ENCODE measurements around the gene ZNF76. TPM values are rescaled to one million over a fixed set of nuclear protein-coding genes. Genes with fewer than 3 reads are reported as not detected.

ZNF76 gene
- total RNA-seq, 1 donor from 2014 or later = 14.8 TPM

DNA sequence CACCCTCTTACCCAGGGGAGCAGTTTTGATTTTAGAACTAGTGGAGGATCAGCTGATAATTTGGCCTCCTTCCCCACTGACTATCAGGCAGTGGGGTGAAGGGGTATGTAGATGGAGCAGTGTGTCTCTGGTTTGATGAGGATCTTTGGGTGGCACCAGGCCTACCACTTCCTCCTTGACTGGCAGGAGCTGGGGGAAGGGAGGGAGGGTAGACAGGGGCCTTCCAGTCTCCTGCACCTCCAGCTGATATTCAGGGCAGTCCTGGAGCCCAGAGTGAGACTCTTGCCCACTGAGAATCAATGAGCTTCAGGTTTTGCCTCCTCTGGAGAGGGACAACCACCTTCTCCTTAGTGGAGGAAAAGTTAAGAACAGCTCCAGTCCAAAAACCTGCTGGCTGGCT is 41.3 kb downstream of the ZNF76 start:
- no peak overlapping the region for H3K4me3 ChIP-seq
- H3K4me1 ChIP-seq = no peaks in the 10 kb centered on the region
- no peak overlapping the region for H2AFZ ChIP-seq (replicated peaks)
- Mint-ChIP-seq H3K9me3 (no peaks in the 10 kb centered on the region), H3K27ac (no peak overlapping the region), H3K4me1 (peaks cover 16% of the 10 kb centered on the region), H3K4me3 (no peak overlapping the region), H3K36me3 (no peaks in the 10 kb centered on the region), H3K27me3 (ENCODE audit: insufficient read depth, low read depth) (peaks cover 2% of the 10 kb centered on the region)
- no peaks in the 10 kb centered on the region for H3K79me2 ChIP-seq (ENCODE audit: low read depth)
- H3K36me3 ChIP-seq = no peaks in the 10 kb centered on the region
- no peaks in the 10 kb centered on the region for H4K20me1 ChIP-seq (ENCODE audit: low read depth)
- H3K4me2 ChIP-seq = no peak overlapping the region
- H3K9me3 ChIP-seq (ENCODE audit: low read depth) = no peaks in the 10 kb centered on the region
- H3K27ac ChIP-seq = no peak overlapping the region
- TF ChIP-seq EZH2phosphoT487 (IDR thresholded peaks at IDR 0.05) (no peak), CTCF (IDR thresholded peaks at IDR 0.05) (no peak), EZH2 (IDR thresholded peaks at IDR 0.05) (no peak)
- H3K27me3 ChIP-seq = no peaks in the 10 kb centered on the region
- DNase-seq (ENCODE audit: low spot score) = no peak
- H3F3A ChIP-seq (ENCODE audit: low read depth) = no peaks in the 10 kb centered on the region
- no peak overlapping the region for H3K9ac ChIP-seq

DNA sequence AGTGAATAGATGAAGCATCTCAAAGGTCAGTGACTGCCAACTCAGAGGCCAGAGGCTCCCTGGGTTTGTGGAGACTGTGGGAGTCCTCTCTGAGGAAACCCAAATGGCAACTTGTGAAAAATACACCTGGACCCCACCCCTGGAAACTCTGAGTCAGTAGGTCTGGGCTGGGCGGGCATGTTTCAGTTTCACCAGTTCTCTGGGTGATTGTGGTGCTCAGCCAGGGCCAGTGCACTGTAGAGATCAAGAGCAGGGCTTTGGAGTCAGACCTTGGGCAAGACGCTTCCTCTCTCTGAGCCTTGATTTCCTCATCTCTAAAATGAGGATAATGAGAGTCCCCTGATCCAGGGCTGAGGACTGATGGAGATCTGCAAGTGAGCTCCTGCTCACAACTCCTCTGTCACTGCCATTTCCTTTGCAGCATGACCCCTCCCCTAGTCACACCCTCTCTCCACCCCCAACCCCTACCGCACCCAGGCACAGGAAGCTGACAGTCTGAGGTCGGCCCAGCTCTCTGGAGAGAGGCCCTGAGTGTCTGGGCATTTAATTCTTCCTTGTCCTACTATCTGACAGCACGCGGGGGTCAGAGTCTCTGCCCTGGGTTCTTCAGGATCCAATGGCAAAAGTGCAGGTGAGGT is 43.2 kb downstream of the ZNF76 start:
- no peak overlapping the region for H3K4me3 ChIP-seq
- TF ChIP-seq EZH2 (IDR thresholded peaks at IDR 0.05) = no peak
- TF ChIP-seq CTCF (IDR thresholded peaks at IDR 0.05) = no peak
- TF ChIP-seq EZH2phosphoT487 (IDR thresholded peaks at IDR 0.05) = no peak
- no peak overlapping the region for H3K4me3 Mint-ChIP-seq
- no peak overlapping the region for H3K9ac ChIP-seq
- H3K4me1 ChIP-seq = no peaks in the 10 kb centered on the region
- H3K36me3 ChIP-seq = no peaks in the 10 kb centered on the region
- DNase-seq (ENCODE audit: low spot score) = no peak
- no peak overlapping the region for H3K27ac Mint-ChIP-seq
- H3K27me3 ChIP-seq = no peaks in the 10 kb centered on the region
- peaks cover 3% of the 10 kb centered on the region for H3K27me3 Mint-ChIP-seq (ENCODE audit: insufficient read depth, low read depth)
- H3K4me2 ChIP-seq = no peak overlapping the region
- peaks cover 16% of the 10 kb centered on the region for H3K4me1 Mint-ChIP-seq
- no peaks in the 10 kb centered on the region for H3F3A ChIP-seq (ENCODE audit: low read depth)
- H3K9me3 ChIP-seq (ENCODE audit: low read depth) = no peaks in the 10 kb centered on the region
- no peak overlapping the region for H3K27ac ChIP-seq
- H3K9me3 Mint-ChIP-seq = no peaks in the 10 kb centered on the region
- no peaks in the 10 kb centered on the region for H4K20me1 ChIP-seq (ENCODE audit: low read depth)
- H2AFZ ChIP-seq (replicated peaks) = no peak overlapping the region
- H3K79me2 ChIP-seq (ENCODE audit: low read depth) = no peaks in the 10 kb centered on the region
- H3K36me3 Mint-ChIP-seq = no peaks in the 10 kb centered on the region

DNA sequence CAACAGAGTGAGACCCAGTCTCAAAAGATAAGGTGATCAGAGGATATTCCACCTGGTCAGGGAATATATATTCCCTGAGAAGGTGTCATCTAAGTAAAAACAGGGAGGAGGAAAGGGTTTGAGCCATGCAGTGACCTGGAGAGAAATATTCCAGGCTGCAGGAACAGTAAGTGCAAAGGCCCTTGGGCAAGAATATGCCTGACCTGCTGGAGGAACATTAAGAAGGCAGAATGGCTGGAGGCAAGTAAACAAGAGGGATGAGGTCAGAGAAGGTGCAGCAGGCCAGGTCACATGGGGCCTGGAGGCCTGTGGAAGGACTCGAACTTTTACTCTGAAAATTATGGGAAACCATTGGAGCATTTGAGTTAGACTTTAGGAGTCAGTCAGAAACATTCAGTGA is 44.8 kb downstream of the ZNF76 start:
- no peaks in the 10 kb centered on the region for H3K79me2 ChIP-seq (ENCODE audit: low read depth)
- H3K9me3 Mint-ChIP-seq = no peaks in the 10 kb centered on the region
- no peak overlapping the region for H3K27ac Mint-ChIP-seq

More for the DNA sequence above, 44.8 kb downstream of the ZNF76 start:
- Histone ChIP-seq H3K4me3 (no peak overlapping the region), H3K9ac (no peak overlapping the region), H4K20me1 (ENCODE audit: low read depth) (no peaks in the 10 kb centered on the region), H3F3A (ENCODE audit: low read depth) (no peaks in the 10 kb centered on the region), H3K27me3 (no peaks in the 10 kb centered on the region), H2AFZ (replicated peaks) (no peak overlapping the region), H3K4me1 (no peaks in the 10 kb centered on the region), H3K36me3 (no peaks in the 10 kb centered on the region), H3K4me2 (no peak overlapping the region), H3K9me3 (ENCODE audit: low read depth) (no peaks in the 10 kb centered on the region), H3K27ac (no peak overlapping the region)
- DNase-seq (ENCODE audit: low spot score) = no peak
- Mint-ChIP-seq H3K4me1 (peaks cover 16% of the 10 kb centered on the region), H3K27me3 (ENCODE audit: insufficient read depth, low read depth) (peaks cover 3% of the 10 kb centered on the region), H3K4me3 (no peak overlapping the region), H3K36me3 (no peaks in the 10 kb centered on the region)
- TF ChIP-seq CTCF (IDR thresholded peaks at IDR 0.05) (no peak), EZH2phosphoT487 (IDR thresholded peaks at IDR 0.05) (no peak), EZH2 (IDR thresholded peaks at IDR 0.05) (no peak)

Data from neural progenitor cell (in vitro differentiated cells).